ENCODE results near the gene TNIP1.

GRCh38 chr5:151007430-151008209, 73.2 kb downstream of the TNIP1 start:
- TF ChIP-seq, protein P1, sequence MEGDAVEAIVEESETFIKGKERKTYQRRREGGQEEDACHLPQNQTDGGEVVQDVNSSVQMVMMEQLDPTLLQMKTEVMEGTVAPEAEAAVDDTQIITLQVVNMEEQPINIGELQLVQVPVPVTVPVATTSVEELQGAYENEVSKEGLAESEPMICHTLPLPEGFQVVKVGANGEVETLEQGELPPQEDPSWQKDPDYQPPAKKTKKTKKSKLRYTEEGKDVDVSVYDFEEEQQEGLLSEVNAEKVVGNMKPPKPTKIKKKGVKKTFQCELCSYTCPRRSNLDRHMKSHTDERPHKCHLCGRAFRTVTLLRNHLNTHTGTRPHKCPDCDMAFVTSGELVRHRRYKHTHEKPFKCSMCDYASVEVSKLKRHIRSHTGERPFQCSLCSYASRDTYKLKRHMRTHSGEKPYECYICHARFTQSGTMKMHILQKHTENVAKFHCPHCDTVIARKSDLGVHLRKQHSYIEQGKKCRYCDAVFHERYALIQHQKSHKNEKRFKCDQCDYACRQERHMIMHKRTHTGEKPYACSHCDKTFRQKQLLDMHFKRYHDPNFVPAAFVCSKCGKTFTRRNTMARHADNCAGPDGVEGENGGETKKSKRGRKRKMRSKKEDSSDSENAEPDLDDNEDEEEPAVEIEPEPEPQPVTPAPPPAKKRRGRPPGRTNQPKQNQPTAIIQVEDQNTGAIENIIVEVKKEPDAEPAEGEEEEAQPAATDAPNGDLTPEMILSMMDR (IDR thresholded peaks at IDR 0.05): no peak
- TF ChIP-seq POLR2A (IDR thresholded peaks at IDR 0.05): no peak
